IPS-18c (cell line): ENCODE data around the gene OR6P1.

Experiments used
- H3K4me3 ChIP-seq: 2 replicates; pipeline ENCODE4 v1.7.0; 2013; ENCODE audit warnings: low read depth, mild to moderate bottlenecking, low read length, moderate library complexity; ENCODE audit not compliant: insufficient read depth
- H3K9me3 ChIP-seq: one replicate; pipeline ENCODE4 v1.6.1; 2013; ENCODE audit warnings: mild to moderate bottlenecking, low read length, moderate library complexity; ENCODE audit not compliant: control insufficient read depth, insufficient read depth

The OR6P1 gene

GRCh38 chr1:158570480-158570879 is at the start of gene OR6P1:
Gene OR6P1, minus strand, starts transcription at chr1:158570580. Its CDS starts 6,976 bp downstream, at chr1:158563604.
- Histone ChIP-seq H3K9me3 (no peaks in the 10 kb centered on the region), H3K4me3 (no peak within 1 kb of the TSS)

GRCh38 chr1:158613764-158614163 is 43.4 kb upstream of the OR6P1 start:
- Histone ChIP-seq H3K9me3 (no peaks in the 10 kb centered on the region), H3K4me3 (no peak overlapping the region)

- Histone ChIP-seq H3K9me3 (no peaks in the 10 kb centered on the region), H3K4me3 (no peak overlapping the region)
Measured at GRCh38 chr1:158611916-158612315, 41.5 kb upstream of the OR6P1 start.

GRCh38 chr1:158607296-158607695 is 36.9 kb upstream of the OR6P1 start:
- no peaks in the 10 kb centered on the region for H3K9me3 ChIP-seq
- H3K4me3 ChIP-seq = no peak overlapping the region

- Histone ChIP-seq H3K4me3 (no peak within 1 kb of the TSS), H3K9me3 (no peaks in the 10 kb centered on the region)
Measured at GRCh38 chr1:158604968-158605367, 34.6 kb upstream of the OR6P1 start, which contains the start of gene OR10Z1. Gene OR10Z1, plus strand, starts transcription at chr1:158605268. Its CDS starts 1,171 bp downstream, at chr1:158606439.

- Histone ChIP-seq H3K4me3 (no peak overlapping the region), H3K9me3 (peaks cover 8% of the 10 kb centered on the region)
Measured at GRCh38 chr1:158600735-158601134, 30.4 kb upstream of the OR6P1 start.

- H3K4me3 ChIP-seq = no peak overlapping the region
Measured at GRCh38 chr1:158586942-158587341, 16.6 kb upstream of the OR6P1 start.

GRCh38 chr1:158583962-158584361 is 13.6 kb upstream of the OR6P1 start:
- Histone ChIP-seq H3K9me3 (peaks cover 4% of the 10 kb centered on the region), H3K4me3 (no peak overlapping the region)

More at GRCh38 chr1:158586942-158587341, 16.6 kb upstream of the OR6P1 start:
- peaks cover 4% of the 10 kb centered on the region for H3K9me3 ChIP-seq

- Histone ChIP-seq H3K4me3 (no peak within 1 kb of the TSS), H3K9me3 (no peaks in the 10 kb centered on the region)
Measured at GRCh38 chr1:158579733-158580132, 9.4 kb upstream of the OR6P1 start, which contains the start of gene OR10X1. Gene OR10X1, minus strand, starts transcription at chr1:158579899. Its CDS starts 0 bp downstream, at chr1:158579899.

GRCh38 chr1:158577561-158577960 is 7.2 kb upstream of the OR6P1 start:
- no peaks in the 10 kb centered on the region for H3K9me3 ChIP-seq

GRCh38 chr1:158572226-158572625 is 1.8 kb upstream of the OR6P1 start:
- H3K4me3 ChIP-seq = no peak overlapping the region
- no peaks in the 10 kb centered on the region for H3K9me3 ChIP-seq

More at GRCh38 chr1:158577561-158577960, 7.2 kb upstream of the OR6P1 start:
- no peak overlapping the region for H3K4me3 ChIP-seq

- Histone ChIP-seq H3K4me3 (no peak overlapping the region), H3K9me3 (no peaks in the 10 kb centered on the region)
Measured at GRCh38 chr1:158564608-158565007, 5.8 kb downstream of the OR6P1 start.

- Histone ChIP-seq H3K4me3 (no peak overlapping the region), H3K9me3 (no peaks in the 10 kb centered on the region)
Measured at GRCh38 chr1:158563853-158564252, 6.5 kb downstream of the OR6P1 start.

GRCh38 chr1:158559696-158560095 is 10.7 kb downstream of the OR6P1 start:
- Histone ChIP-seq H3K4me3 (no peak overlapping the region), H3K9me3 (no peaks in the 10 kb centered on the region)

GRCh38 chr1:158554352-158554751 is 16.0 kb downstream of the OR6P1 start, which contains the start of gene OR6Y1:
Gene OR6Y1, minus strand, starts transcription at chr1:158554405. Its CDS starts 6,300 bp downstream, at chr1:158548105.
- Histone ChIP-seq H3K9me3 (peaks cover 2% of the 10 kb centered on the region), H3K4me3 (no peak within 1 kb of the TSS)

- H3K9me3 ChIP-seq = peaks cover 2% of the 10 kb centered on the region
- no peak overlapping the region for H3K4me3 ChIP-seq
Measured at GRCh38 chr1:158552296-158552695, 18.1 kb downstream of the OR6P1 start.

GRCh38 chr1:158547533-158547932 is 22.8 kb downstream of the OR6P1 start:
- Histone ChIP-seq H3K4me3 (no peak overlapping the region), H3K9me3 (peaks cover 2% of the 10 kb centered on the region)

GRCh38 chr1:158537609-158538008 is 32.8 kb downstream of the OR6P1 start:
- Histone ChIP-seq H3K9me3 (no peaks in the 10 kb centered on the region), H3K4me3 (no peak overlapping the region)

- no peaks in the 10 kb centered on the region for H3K9me3 ChIP-seq
- H3K4me3 ChIP-seq = no peak overlapping the region
Measured at GRCh38 chr1:158534496-158534895, 35.9 kb downstream of the OR6P1 start.
